SK-N-SH (cell line): ENCODE results near the gene FJX1. TPM values are rescaled to one million over a fixed set of nuclear protein-coding genes. Genes with fewer than 3 reads are reported as not detected.
A peak's percentile ranks its signal among the peaks of the same experiment; 100 is the strongest.

Source experiments
- CTCF ChIA-PET: fragments of 300-600, 350-600 bp; formaldehyde crosslinking; extraction: SDS; loops from one replicate; lab custom pipeline; 2021; lab: Yijun Ruan, JAX
- POLR2A ChIA-PET: fragments of 350-600 bp; sonication (Branson Sonifier 250); formaldehyde crosslinking; extraction: SDS; loops from one replicate; lab custom pipeline; 2020; ENCODE audit warnings: antibody characterized with exemption, inconsistent platforms; lab: Yijun Ruan, JAX
- DNase-seq: peaks from one replicate; pipeline ENCODE4 v3.0.0; 2012
- H2AFZ ChIP-seq: fragments of 200-600 bp; sonication (generic); 2 replicates; pipeline ENCODE4 v1.8.1; 2016; ENCODE audit warnings: antibody characterized with exemption, mild to moderate bottlenecking, low read depth
- H3F3A ChIP-seq: fragments of 200-600 bp; sonication (generic); replicated peaks from 2 replicates; pipeline ENCODE3; 2016; ENCODE audit warnings: antibody characterized with exemption, mild to moderate bottlenecking; ENCODE audit not compliant: insufficient read depth
- H3K27ac ChIP-seq, 2 experiments: fragments of 200-500 bp in 1 of 2; fragments of 200-600 bp in 1 of 2; sonication (Bioruptor generic) in 1 of 2; sonication (generic), shearing (Covaris generic) in 1 of 2; 2 replicates each; pipeline versions ENCODE4 v1.5.1 to v1.6.1; 2014 to 2016; ENCODE audit warnings: low read depth in 2 of 2, inconsistent platforms in 1 of 2, low read length in 1 of 2, mild to moderate bottlenecking in 1 of 2, mixed read lengths in 1 of 2
- H3K27me3 ChIP-seq: fragments of 200-600 bp; sonication (generic), shearing (Covaris generic); 2 replicates; pipeline ENCODE4 v1.6.1; 2016; ENCODE audit warnings: mixed run types; ENCODE audit not compliant: insufficient read depth
- H3K36me3 ChIP-seq, 2 experiments: fragments of 200-500 bp in 1 of 2; fragments of 200-600 bp in 1 of 2; sonication (Bioruptor generic) in 1 of 2; sonication (generic) in 1 of 2; replicated peaks in 1 of 2; 2 replicates each; pipeline versions ENCODE3 to v1.5.1; 2014 to 2016; ENCODE audit warnings: low read length in 1 of 2, mild to moderate bottlenecking in 1 of 2; ENCODE audit not compliant: insufficient read depth in 2 of 2, control insufficient read depth in 1 of 2
- H3K4me1 ChIP-seq, 2 experiments: fragments of 200-500 bp in 1 of 2; fragments of 200-600 bp in 1 of 2; sonication (Bioruptor generic) in 1 of 2; sonication (generic), shearing (Covaris generic) in 1 of 2; 2 replicates each; pipeline versions ENCODE4 v1.5.1 to v1.6.1; 2014 to 2016; ENCODE audit warnings: low read depth in 1 of 2, low read length in 1 of 2, mixed run types in 1 of 2; ENCODE audit not compliant: insufficient read depth in 2 of 2, control insufficient read depth in 1 of 2
- H3K4me2 ChIP-seq: fragments of 200-600 bp; sonication (generic), shearing (Covaris generic); 2 replicates; pipeline ENCODE4 v1.6.1; 2017; ENCODE audit warnings: mixed run types
- H3K4me3 ChIP-seq, 2 experiments: fragments of 200-500 bp in 1 of 2; fragments of 200-600 bp in 1 of 2; sonication (Bioruptor generic) in 1 of 2; sonication (generic), shearing (Covaris generic) in 1 of 2; 2 replicates each; pipeline versions ENCODE4 v1.5.1 to v1.8.1; 2014 to 2016; ENCODE audit warnings: low read depth in 2 of 2, inconsistent platforms in 1 of 2, low read length in 1 of 2, mild to moderate bottlenecking in 1 of 2, mixed read lengths in 1 of 2, moderate library complexity in 1 of 2
- H3K79me2 ChIP-seq: fragments of 200-600 bp; sonication (generic); 2 replicates; pipeline ENCODE4 v1.8.1; 2017; ENCODE audit warnings: mild to moderate bottlenecking; ENCODE audit not compliant: insufficient read depth
- H3K9ac ChIP-seq: fragments of 200-600 bp; sonication (generic); 2 replicates; pipeline ENCODE4 v1.6.1; 2017; ENCODE audit warnings: mixed run types
- H3K9me2 ChIP-seq: fragments of 200-600 bp; sonication (generic); 2 replicates; pipeline ENCODE4 v1.6.1; 2017; ENCODE audit warnings: mixed run types
- H3K9me3 ChIP-seq: fragments of 200-600 bp; sonication (generic); 2 replicates; pipeline ENCODE4 v1.6.1; 2017; ENCODE audit warnings: mixed run types, mild to moderate bottlenecking, moderate library complexity
- H4K20me1 ChIP-seq: fragments of 200-600 bp; sonication (generic); 2 replicates; pipeline ENCODE4 v1.6.1; 2017; ENCODE audit warnings: mild to moderate bottlenecking, mixed run types; ENCODE audit not compliant: insufficient read depth
- CHD2 ChIP-seq: fragments of 150-350 bp; IDR thresholded peaks from 2 replicates; pipeline ENCODE4 v1.6.1; 2018; ENCODE audit warnings: low read length; ENCODE audit not compliant: partially characterized antibody
- EP300 ChIP-seq, 2 experiments: IDR thresholded peaks; 2 replicates each; pipeline versions ENCODE4 v1.4.0 to v1.6.1; 2012; ENCODE audit warnings: borderline replicate concordance in 1 of 2, low read depth in 1 of 2, low read length in 1 of 2
- EZH2phosphoT487 ChIP-seq: fragments of 200-600 bp; sonication (generic); IDR thresholded peaks from 2 replicates; pipeline ENCODE4 v1.6.1; 2017; ENCODE audit warnings: low read depth, mixed run types, mild to moderate bottlenecking, antibody characterized with exemption, moderate library complexity, borderline replicate concordance
- FOXJ3 ChIP-seq: sonication (generic); formaldehyde crosslinking; IDR thresholded peaks from 2 replicates; pipeline ENCODE4 v1.5.1; 2020; ENCODE audit warnings: mild to moderate bottlenecking, missing genetic modification reagents
- FOXM1 ChIP-seq: IDR thresholded peaks from 2 replicates; pipeline ENCODE4 v1.4.0; 2012; ENCODE audit warnings: low read depth, mild to moderate bottlenecking
- GATA2 ChIP-seq: sonication (generic); formaldehyde crosslinking; IDR thresholded peaks from 2 replicates; pipeline ENCODE4 v1.5.0; 2020; ENCODE audit warnings: mild to moderate bottlenecking, missing genetic modification reagents
- JUND ChIP-seq: IDR thresholded peaks from 2 replicates; pipeline ENCODE4 v1.4.0; 2012
- MXI1 ChIP-seq: IDR thresholded peaks from 2 replicates; pipeline ENCODE4 v1.6.1; 2012; ENCODE audit warnings: mild to moderate bottlenecking, low read depth, low read length, improper control_type of control experiment
- NFIC ChIP-seq: IDR thresholded peaks from 2 replicates; pipeline ENCODE4 v1.4.0; 2012; ENCODE audit warnings: borderline replicate concordance
- NRF1 ChIP-seq: IDR thresholded peaks from 2 replicates; pipeline ENCODE4 v1.6.1; 2012; ENCODE audit warnings: low read depth, mild to moderate bottlenecking, low read length
- PBX3 ChIP-seq: IDR thresholded peaks from 2 replicates; pipeline ENCODE4; 2012
- POLR2AphosphoS5 ChIP-seq: IDR thresholded peaks from 2 replicates; pipeline ENCODE4 v1.6.1; 2012; ENCODE audit warnings: low read depth, low read length
- RCOR1 ChIP-seq: fragments of 150-350 bp; IDR thresholded peaks from 2 replicates; pipeline ENCODE4 v1.6.1; 2017; ENCODE audit warnings: antibody characterized with exemption, low read length
- RXRA ChIP-seq: IDR thresholded peaks from 2 replicates; pipeline ENCODE4 v1.4.0; 2012; ENCODE audit warnings: low read depth, mild to moderate bottlenecking, borderline replicate concordance
- SIN3A ChIP-seq: IDR thresholded peaks from 2 replicates; pipeline ENCODE4 v1.6.1; 2012; ENCODE audit warnings: low read depth, mild to moderate bottlenecking, low read length, moderate library complexity, borderline replicate concordance
- SMC3 ChIP-seq: IDR thresholded peaks from 2 replicates; pipeline ENCODE4 v1.6.1; 2012; ENCODE audit warnings: low read depth, low read length, improper control_type of control experiment
- TAF1 ChIP-seq: IDR thresholded peaks from 2 replicates; pipeline ENCODE4 v1.6.1; 2012; ENCODE audit warnings: low read depth, mild to moderate bottlenecking, low read length, moderate library complexity, borderline replicate concordance
- TEAD4 ChIP-seq: IDR thresholded peaks from 2 replicates; pipeline ENCODE4 v1.4.0; 2012; ENCODE audit warnings: mild to moderate bottlenecking, borderline replicate concordance; ENCODE audit not compliant: insufficient read depth
- WGBS: methylation state at CpG from one replicate; pipeline ENCODE4 v1.1.6; 2017; ENCODE audit warnings: low lambda C conversion rate; 5-methylcytosine and 5-hydroxymethylcytosine counted together
- polyA plus RNA-seq, 3 experiments: library from polyadenylated mRNA; depleted of rRNA; stranded (reverse); fragments of >200 nt; gene quantifications; 2 replicates each; pipeline ENCODE4 v1.2.3, GENCODE V29; 2012
- TF ChIP-seq, protein P1 (sequence below): fragments of 200-600 bp; sonication (generic); IDR thresholded peaks from 2 replicates; pipeline ENCODE4 v1.6.1; 2017; ENCODE audit warnings: antibody characterized with exemption, mild to moderate bottlenecking, moderate library complexity
- TF ChIP-seq, protein P2 (sequence below): fragments of 150-350 bp; IDR thresholded peaks from 2 replicates; pipeline ENCODE4 v1.6.1; 2017; ENCODE audit warnings: antibody characterized with exemption, low read length, low read depth, borderline replicate concordance
- TF ChIP-seq, protein P3 (sequence below): IDR thresholded peaks from 2 replicates; pipeline ENCODE4 v1.4.0; 2012; ENCODE audit warnings: low read depth, borderline replicate concordance

FJX1 gene
- polyA plus RNA-seq, 1 of the 3 experiments (the other 2 are of a cell fraction): 34.5 TPM

GRCh38 chr11:35619855-35620640, 1.8 kb downstream of the FJX1 start:
- ChIA-PET POLR2A (interaction anchor here (0.8 to 1.1 kb wide), 2 partner anchors 202 to 649 kb away, joined by 4 to 5 read pairs; no protein-coding TSS in a partner anchor), CTCF (interaction anchor here (0.8 to 3.8 kb wide), 17 partner anchors 9 to 873 kb away, joined by 3 to 34 read pairs (median 4); no protein-coding TSS in a partner anchor)
- peak overlapping the region; percentile 64 to 94 for H3K27ac ChIP-seq
- no peak overlapping the region for H2AFZ ChIP-seq
- WGBS: 2% methylated on average over 16 of the region's 33 CpGs
- no peaks in the 10 kb centered on the region for H3K9me2 ChIP-seq
- peak overlapping the region; percentile 90 for H3K4me2 ChIP-seq
- no peaks in the 10 kb centered on the region for H3K27me3 ChIP-seq
- H3K9me3 ChIP-seq: no peaks in the 10 kb centered on the region
- peaks cover 2 to 8% of the 10 kb centered on the region in 2 experiments for H3K36me3 ChIP-seq
- H3K4me3 ChIP-seq: peak overlapping the region; percentile 71
- TF ChIP-seq, protein P1, sequence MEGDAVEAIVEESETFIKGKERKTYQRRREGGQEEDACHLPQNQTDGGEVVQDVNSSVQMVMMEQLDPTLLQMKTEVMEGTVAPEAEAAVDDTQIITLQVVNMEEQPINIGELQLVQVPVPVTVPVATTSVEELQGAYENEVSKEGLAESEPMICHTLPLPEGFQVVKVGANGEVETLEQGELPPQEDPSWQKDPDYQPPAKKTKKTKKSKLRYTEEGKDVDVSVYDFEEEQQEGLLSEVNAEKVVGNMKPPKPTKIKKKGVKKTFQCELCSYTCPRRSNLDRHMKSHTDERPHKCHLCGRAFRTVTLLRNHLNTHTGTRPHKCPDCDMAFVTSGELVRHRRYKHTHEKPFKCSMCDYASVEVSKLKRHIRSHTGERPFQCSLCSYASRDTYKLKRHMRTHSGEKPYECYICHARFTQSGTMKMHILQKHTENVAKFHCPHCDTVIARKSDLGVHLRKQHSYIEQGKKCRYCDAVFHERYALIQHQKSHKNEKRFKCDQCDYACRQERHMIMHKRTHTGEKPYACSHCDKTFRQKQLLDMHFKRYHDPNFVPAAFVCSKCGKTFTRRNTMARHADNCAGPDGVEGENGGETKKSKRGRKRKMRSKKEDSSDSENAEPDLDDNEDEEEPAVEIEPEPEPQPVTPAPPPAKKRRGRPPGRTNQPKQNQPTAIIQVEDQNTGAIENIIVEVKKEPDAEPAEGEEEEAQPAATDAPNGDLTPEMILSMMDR: peak; percentile 9; the same call in 1 of the 2 replicates
- TF ChIP-seq JUND (no peak), SIN3A (0 out of 2 replicates have a peak, but pooled peaks have one; percentile 28)
- H4K20me1 ChIP-seq: no peaks in the 10 kb centered on the region
- peak overlapping the region; percentile 81 for H3K9ac ChIP-seq
- peaks cover 40% of the 10 kb centered on the region for H3K79me2 ChIP-seq
- peaks cover 59% of the 10 kb centered on the region for H3F3A ChIP-seq
- peak; percentile 77 for DNase-seq
- peaks cover 31 to 70% of the 10 kb centered on the region in 2 experiments for H3K4me1 ChIP-seq

DNA sequence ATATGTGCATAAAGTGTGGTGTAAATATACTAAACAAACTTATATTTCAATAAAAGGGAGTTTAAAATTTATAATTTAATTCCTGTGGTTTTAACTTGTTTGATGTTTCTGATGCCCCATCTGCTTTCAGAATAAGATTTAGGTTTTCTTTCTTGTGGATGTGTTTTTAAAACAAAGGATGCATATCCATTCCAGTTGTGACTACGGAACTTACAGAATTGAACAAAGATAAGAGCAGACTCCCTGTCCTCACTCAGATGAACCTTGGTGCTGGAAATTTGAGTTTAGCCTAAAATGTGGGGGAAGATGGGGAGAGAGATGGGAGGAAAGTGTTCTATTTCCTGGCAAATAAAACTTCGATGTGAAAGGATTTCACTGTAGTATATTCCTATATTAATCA, 2.5 kb downstream of the FJX1 start:
- no peak overlapping the region for H2AFZ ChIP-seq
- peaks cover 40% of the 10 kb centered on the region for H3K79me2 ChIP-seq
- H3K4me3 ChIP-seq: peak overlapping the region; percentile 71; a peak in 2 of 4 replicates
- peaks cover 2 to 8% of the 10 kb centered on the region in 2 experiments for H3K36me3 ChIP-seq
- H3F3A ChIP-seq: peaks cover 61% of the 10 kb centered on the region
- no peak for DNase-seq
- peak overlapping the region; percentile 78 to 94; a peak in 3 of 4 replicates for H3K27ac ChIP-seq
- no peaks in the 10 kb centered on the region for H3K27me3 ChIP-seq
- peak overlapping the region; percentile 81; the same call in 1 of the 2 replicates for H3K9ac ChIP-seq
- 48% methylated on average over 2 of the region's 2 CpGs for WGBS
- H3K9me2 ChIP-seq: no peaks in the 10 kb centered on the region
- no peaks in the 10 kb centered on the region for H4K20me1 ChIP-seq
- H3K4me2 ChIP-seq: peak overlapping the region; percentile 90
- ChIA-PET CTCF (interaction anchor here (0.8 to 3.8 kb wide), 8 partner anchors 9 to 872 kb away, joined by 3 to 34 read pairs (median 4); no protein-coding TSS in a partner anchor), POLR2A (no interaction called here)
- TF ChIP-seq CHD2 (no peak), PBX3 (no peak), MXI1 (no peak), NRF1 (no peak), EZH2phosphoT487 (no peak), JUND (no peak), POLR2AphosphoS5 (no peak), TEAD4 (no peak), FOXM1 (no peak), RCOR1 (no peak), EP300 (IDR thresholded peaks at IDR 0.05; ENCODE audit: borderline replicate concordance in 1 of 2, low read depth in 1 of 2, low read length in 1 of 2) (no peak), FOXJ3 (CRISPR knock-in tag) (no peak), GATA2 (no peak), TAF1 (no peak), SMC3 (no peak), NFIC (no peak), RXRA (no peak)
- TF ChIP-seq, protein P2, sequence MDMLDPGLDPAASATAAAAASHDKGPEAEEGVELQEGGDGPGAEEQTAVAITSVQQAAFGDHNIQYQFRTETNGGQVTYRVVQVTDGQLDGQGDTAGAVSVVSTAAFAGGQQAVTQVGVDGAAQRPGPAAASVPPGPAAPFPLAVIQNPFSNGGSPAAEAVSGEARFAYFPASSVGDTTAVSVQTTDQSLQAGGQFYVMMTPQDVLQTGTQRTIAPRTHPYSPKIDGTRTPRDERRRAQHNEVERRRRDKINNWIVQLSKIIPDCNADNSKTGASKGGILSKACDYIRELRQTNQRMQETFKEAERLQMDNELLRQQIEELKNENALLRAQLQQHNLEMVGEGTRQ: no peak
- TF ChIP-seq, protein P3, sequence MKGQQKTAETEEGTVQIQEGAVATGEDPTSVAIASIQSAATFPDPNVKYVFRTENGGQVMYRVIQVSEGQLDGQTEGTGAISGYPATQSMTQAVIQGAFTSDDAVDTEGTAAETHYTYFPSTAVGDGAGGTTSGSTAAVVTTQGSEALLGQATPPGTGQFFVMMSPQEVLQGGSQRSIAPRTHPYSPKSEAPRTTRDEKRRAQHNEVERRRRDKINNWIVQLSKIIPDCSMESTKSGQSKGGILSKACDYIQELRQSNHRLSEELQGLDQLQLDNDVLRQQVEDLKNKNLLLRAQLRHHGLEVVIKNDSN: no peak
- H3K9me3 ChIP-seq: no peaks in the 10 kb centered on the region
- H3K4me1 ChIP-seq: peaks cover 31 to 67% of the 10 kb centered on the region in 2 experiments; a peak in 3 of 4 replicates
